K562 (cell line): ENCODE data around the gene CNRIP1. TPM values are rescaled to one million over a fixed set of nuclear protein-coding genes. Genes with fewer than 3 reads are reported as not detected.

Experiments used
- ATAC-seq: fragments of 200-7000 bp; cut with Tn5 transposase; 3 replicates; pipeline ENCODE4 v1.9.1; 2020; ENCODE audit warnings: moderate library complexity
- BruUV-seq: library from RNA; stranded (reverse); fragments of 400-500 nt; replicated peaks from 2 replicates; lab custom pipeline; 2021; lab: Mats Ljungman, UMichigan
- CTCF ChIA-PET: fragments of 300-600 bp; formaldehyde crosslinking; extraction: SDS; loops from one replicate; lab custom pipeline; 2021; ENCODE audit warnings: low intra/inter-chr PET ratio; lab: Yijun Ruan, JAX
- POLR2A ChIA-PET: fragments of 300-600, 350-650 bp; sonication (Branson Sonifier 250); formaldehyde crosslinking; extraction: SDS; loops from one replicate; lab custom pipeline; 2021; ENCODE audit warnings: antibody characterized with exemption, inconsistent platforms; lab: Yijun Ruan, JAX
- DNase-seq, 4 experiments: peaks; one replicate each; pipeline versions ENCODE4 v3.0.0 to v3.0.0-alpha.2; 2011 to 2018; ENCODE audit warnings: low spot score in 3 of 4, mixed read lengths in 3 of 4; ENCODE audit errors: extremely low read depth in 1 of 4
- FAIRE-seq: peaks from 2 replicates; lab custom pipeline; 2011; peaks lifted over from hg19 to GRCh38; lab: Jason Lieb, UNC
- H2AFZ ChIP-seq: 2 replicates; pipeline ENCODE4 v1.6.0; 2011; ENCODE audit warnings: low read depth, low read length, control low read depth, inconsistent platforms
- H3K27ac ChIP-seq: fragments of 200-600 bp; 3 replicates; pipeline ENCODE4 v1.8.0; 2011; ENCODE audit warnings: low read depth, mild to moderate bottlenecking, control low read depth, inconsistent platforms, low read length, moderate library complexity, mixed read lengths; ENCODE audit errors: extremely low read depth
- H3K27me3 ChIP-seq, 2 experiments: fragments of 300-600 bp in 1 of 2; 2 replicates in 1 of 2; 3 replicates in 1 of 2; pipeline versions ENCODE4 v1.6.0 to v1.8.0; 2011; ENCODE audit warnings: inconsistent platforms in 2 of 2, low read length in 2 of 2, mild to moderate bottlenecking in 1 of 2, mixed read lengths in 1 of 2, moderate library complexity in 1 of 2; ENCODE audit not compliant: control insufficient read depth in 2 of 2, insufficient read depth in 2 of 2
- H3K36me3 ChIP-seq: fragments of 300-600 bp; 3 replicates; pipeline ENCODE4 v1.8.0; 2011; ENCODE audit warnings: mild to moderate bottlenecking, low read length, inconsistent platforms; ENCODE audit not compliant: control insufficient read depth, insufficient read depth
- H3K4me1 ChIP-seq, 2 experiments: fragments of 200-600 bp in 1 of 2; replicated peaks in 1 of 2; 2 replicates in 1 of 2; 3 replicates in 1 of 2; pipeline versions ENCODE4 v1.5.1 to v1.8.0; 2011; ENCODE audit warnings: inconsistent platforms in 2 of 2, low read length in 2 of 2, mild to moderate bottlenecking in 1 of 2, mixed read lengths in 1 of 2, moderate library complexity in 1 of 2; ENCODE audit not compliant: control insufficient read depth in 2 of 2, insufficient read depth in 2 of 2
- H3K4me2 ChIP-seq: 2 replicates; pipeline ENCODE4 v1.6.1; 2011; ENCODE audit warnings: low read length, control low read depth, inconsistent platforms, mixed read lengths; ENCODE audit not compliant: insufficient read depth
- H3K4me3 ChIP-seq: fragments of 200-600 bp; sonication (generic), shearing (Covaris generic); 2 replicates; pipeline ENCODE4 v1.5.1; 2016; ENCODE audit warnings: control low read depth, inconsistent platforms
- H3K79me2 ChIP-seq: fragments of 200-600 bp; 3 replicates; pipeline ENCODE4 v1.8.0; 2011; ENCODE audit warnings: low read length, inconsistent platforms; ENCODE audit not compliant: control insufficient read depth, insufficient read depth
- H3K9ac ChIP-seq, 2 experiments: 2 replicates each; pipeline versions ENCODE4 v1.6.0 to v1.6.1; 2011; ENCODE audit warnings: low read depth in 2 of 2, low read length in 2 of 2, control low read depth in 1 of 2, inconsistent platforms in 1 of 2, mild to moderate bottlenecking in 1 of 2, mixed read lengths in 1 of 2; ENCODE audit not compliant: insufficient read depth in 1 of 2
- H3K9me1 ChIP-seq: one replicate; pipeline ENCODE4 v1.6.0; 2011; ENCODE audit warnings: inconsistent platforms, mild to moderate bottlenecking, low read length, moderate library complexity; ENCODE audit not compliant: control insufficient read depth, insufficient read depth
- H3K9me3 ChIP-seq: replicated peaks from 2 replicates; pipeline ENCODE4 v1.5.1; 2011; ENCODE audit warnings: low read depth, low read length, inconsistent platforms; ENCODE audit not compliant: control insufficient read depth, insufficient read depth
- H4K20me1 ChIP-seq: replicated peaks from 2 replicates; pipeline ENCODE4 v1.6.1; 2011; ENCODE audit warnings: low read length, inconsistent platforms, mixed read lengths; ENCODE audit not compliant: control insufficient read depth, insufficient read depth
- ARID1B ChIP-seq: fragments of 450-650 bp; IDR thresholded peaks from 2 replicates; pipeline ENCODE4 v1.6.1; 2016; ENCODE audit warnings: antibody characterized with exemption, mild to moderate bottlenecking, inconsistent platforms
- CEBPB ChIP-seq: fragments of 450-650 bp; IDR thresholded peaks from 2 replicates; pipeline ENCODE4 v1.6.1; 2016; ENCODE audit warnings: missing genetic modification characterization, missing compliant biosample characterization
- CREM ChIP-seq: IDR thresholded peaks from 2 replicates; pipeline ENCODE4 v1.6.1; 2014; ENCODE audit warnings: antibody characterized with exemption, low read depth
- CTBP1 ChIP-seq: fragments of 450-650 bp; IDR thresholded peaks from 2 replicates; pipeline ENCODE4 v1.6.1; 2016; ENCODE audit warnings: borderline replicate concordance
- DACH1 ChIP-seq: fragments of 450-650 bp; IDR thresholded peaks from 2 replicates; pipeline ENCODE4 v1.6.1; 2018; ENCODE audit not compliant: partially characterized antibody
- DIDO1 ChIP-seq: fragments of 450-650 bp; IDR thresholded peaks from 2 replicates; pipeline ENCODE4 v1.6.1; 2016; ENCODE audit warnings: low read depth, missing biosample characterization, missing genetic modification characterization
- DPF2 ChIP-seq: fragments of 450-650 bp; IDR thresholded peaks from 2 replicates; pipeline ENCODE4 v1.6.1; 2016
- EGR1 ChIP-seq: fragments of 450-650 bp; conservative IDR thresholded peaks from 2 replicates; pipeline ENCODE4 v1.6.1; 2017; ENCODE audit warnings: mild to moderate bottlenecking
- EP300 ChIP-seq: IDR thresholded peaks from 2 replicates; pipeline ENCODE4 v1.6.1; 2012; ENCODE audit warnings: low read length, improper control_type of control experiment
- FOSL1 ChIP-seq: fragments of 200-800 bp; sonication (Bioruptor generic); conservative IDR thresholded peaks from 2 replicates; pipeline ENCODE4 v1.6.1; 2016; ENCODE audit warnings: missing genetic modification characterization, missing compliant biosample characterization
- KDM1A ChIP-seq, 2 experiments: fragments of 450-650 bp; IDR thresholded peaks; 2 replicates each; pipeline ENCODE4 v1.6.1; 2016; ENCODE audit warnings: mild to moderate bottlenecking in 2 of 2
- MAFG ChIP-seq: fragments of 450-650 bp; conservative IDR thresholded peaks from 2 replicates; pipeline ENCODE4 v1.6.1; 2016; ENCODE audit warnings: missing genetic modification characterization, missing compliant biosample characterization
- MAFK ChIP-seq: IDR thresholded peaks from 2 replicates; pipeline ENCODE4 v1.6.1; 2011; ENCODE audit warnings: low read length, improper control_type of control experiment
- TAL1 ChIP-seq: fragments of 450-650 bp; IDR thresholded peaks from 2 replicates; pipeline ENCODE4 v1.6.1; 2016; ENCODE audit warnings: mild to moderate bottlenecking
- TEAD1 ChIP-seq, 2 experiments: fragments of 450-650 bp in 1 of 2; sonication (generic) in 1 of 2; formaldehyde crosslinking; IDR thresholded peaks; 2 replicates each; pipeline versions ENCODE4 v1.4.0 to v1.8.0; 2020 to 2022; ENCODE audit warnings: mild to moderate bottlenecking in 2 of 2, missing genetic modification reagents in 1 of 2
- TEAD4 ChIP-seq, 2 experiments: sonication (generic) in 1 of 2; formaldehyde crosslinking in 1 of 2; IDR thresholded peaks; 2 replicates each; pipeline versions ENCODE4 v1.6.1 to v1.8.0; 2012 to 2022; ENCODE audit warnings: borderline replicate concordance in 1 of 2, inconsistent platforms in 1 of 2, low read length in 1 of 2, mild to moderate bottlenecking in 1 of 2, missing genetic modification reagents in 1 of 2
- ZBTB8A ChIP-seq: fragments of 450-650 bp; IDR thresholded peaks from 2 replicates; pipeline ENCODE4 v1.6.1; 2018; ENCODE audit warnings: mild to moderate bottlenecking, moderate library complexity; ENCODE audit not compliant: partially characterized antibody
- ZNF121 ChIP-seq: sonication (generic); formaldehyde crosslinking; conservative IDR thresholded peaks from 2 replicates; pipeline ENCODE4 v1.8.0; 2022; ENCODE audit warnings: missing genetic modification reagents
- ZNF316 ChIP-seq: fragments of 450-650 bp; IDR thresholded peaks from 2 replicates; pipeline ENCODE4 v1.6.1; 2016
- WGBS: fragments of 100-300 bp; shearing (Covaris generic); methylation state at CpG from one replicate; pipeline ENCODE4 v1.1.6; 2016; ENCODE audit warnings: low coverage, mixed read lengths; ENCODE audit not compliant: insufficient coverage; ENCODE audit errors: missing lambda C conversion rate; 5-methylcytosine and 5-hydroxymethylcytosine counted together
- in situ Hi-C: fragments of 300-500 bp; cut with MboI; formaldehyde crosslinking; loops from 4 replicates; pipeline ENCODE4 v1.15.0; 2018; ENCODE audit warnings: inconsistent platforms, mixed read lengths
- intact Hi-C: fragments of 100-400 bp; cut with micrococcal nuclease; formaldehyde crosslinking; loops from 2 replicates; pipeline ENCODE4 v1.14.2; 2022
- polyA plus RNA-seq, 8 experiments: library from polyadenylated mRNA; depleted of rRNA in 4 of 8; stranded (reverse) in 5 of 8; unstranded in 3 of 8; fragments of >200 nt; fragmentation: Nextera tagmentation in 2 of 8; fragmentation: Illumina TruSeq in 1 of 8; extraction: Ambion mirVana in 2 of 8; extraction: Trizol in 1 of 8; gene quantifications; 2 replicates each; pipeline versions ENCODE4 v1.2.1 to v1.2.3, GENCODE V29; 2011 to 2014; ENCODE audit warnings: inconsistent platforms in 1 of 8, missing spikeins in 1 of 8
- total RNA-seq, 7 experiments: library from RNA; depleted of rRNA in 6 of 7; stranded (reverse); fragments of >200 nt in 6 of 7; fragmentation: Illumina TruSeq in 2 of 7; extraction: Trizol in 2 of 7; gene quantifications; 2 replicates each; pipeline versions ENCODE4 v1.2.1 to v1.2.3, GENCODE V29; 2011 to 2021; ENCODE audit warnings: low replicate concordance in 1 of 7
- TF ChIP-seq, protein P1 (sequence below): fragments of 250-450 bp; sonication (Bioruptor Pico); IDR thresholded peaks from 2 replicates; pipeline ENCODE4 v1.4.0; 2020; ENCODE audit warnings: borderline replicate concordance
- TF ChIP-seq, protein P2 (sequence below): fragments of 450-650 bp; IDR thresholded peaks from 2 replicates; pipeline ENCODE4 v1.6.1; 2016; ENCODE audit warnings: antibody characterized with exemption

Gene CNRIP1
- total and polyA plus RNA-seq, 9 of the 15 experiments (the other 6 are each of a cell fraction or from before 2014, with no cell fraction given), result 0.59 to 2.1 (median 1.5) TPM

DNA sequence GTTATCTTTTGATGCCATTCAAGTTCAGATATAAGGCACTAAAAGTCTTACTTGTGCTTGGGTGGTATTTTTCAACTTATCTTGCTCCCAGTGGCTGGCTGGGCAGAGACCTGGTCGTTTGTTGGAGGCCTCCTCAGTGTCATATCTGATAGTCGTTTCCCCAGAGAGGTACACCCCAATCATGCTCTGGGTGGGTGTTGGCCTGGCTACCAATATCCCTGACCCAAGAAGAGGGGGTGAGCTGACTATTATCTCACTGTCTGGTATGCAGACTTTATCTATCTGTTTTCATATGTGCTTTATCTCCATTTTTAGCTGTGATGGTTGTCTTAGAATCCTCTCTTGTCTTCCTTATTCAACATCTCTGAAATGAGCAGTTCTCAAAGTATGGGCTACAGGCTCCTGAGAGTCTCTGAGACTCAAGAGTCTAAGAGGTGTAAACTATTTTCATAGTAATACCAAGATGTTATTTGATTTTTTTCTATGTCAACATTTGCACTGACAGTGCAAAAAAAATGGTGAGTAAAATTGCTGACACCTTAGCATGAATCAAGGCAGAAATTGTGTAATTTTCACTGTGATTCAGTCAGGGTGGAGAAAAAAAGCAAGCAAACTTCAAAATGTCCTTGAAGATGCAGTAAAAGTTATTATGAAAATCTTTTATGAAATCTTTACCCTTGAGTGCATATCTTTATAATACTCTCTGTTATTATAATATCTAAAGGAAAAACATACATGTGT is 33.1 kb upstream of the CNRIP1 start:
- peak overlapping the region in 1 of 2 experiments; percentile 9; a peak in 1 of 4 replicates for H3K9ac ChIP-seq
- no peaks in the 10 kb centered on the region; the same call in 1 of the 2 replicates for H3K9me3 ChIP-seq
- POLR2A ChIA-PET, result interaction anchor here (0.6 kb wide), 1 partner anchor 212 kb away, joined by 3 read pairs; no protein-coding TSS in a partner anchor
- BruUV-seq, result no TSS peak
- in situ Hi-C loops (no loop called here), intact Hi-C loops (no loop called here)
- H4K20me1 ChIP-seq, result no peaks in the 10 kb centered on the region
- no peaks in the 10 kb centered on the region for H3K36me3 ChIP-seq
- H3K4me1 ChIP-seq, result peaks cover 3 to 19% of the 10 kb centered on the region in 2 experiments
- peak; percentile 84 for FAIRE-seq
- DNase-seq, result peak; percentile 34 to 83 (median 53)
- H3K79me2 ChIP-seq, result no peaks in the 10 kb centered on the region
- CTCF ChIA-PET, result no interaction called here
- peak; percentile 82 for ATAC-seq
- peak overlapping the region; percentile 51 for H3K4me2 ChIP-seq
- no peaks in the 10 kb centered on the region for H3K9me1 ChIP-seq
- no peak overlapping the region for H3K4me3 ChIP-seq
- H3K27me3 ChIP-seq, result no peaks in the 10 kb centered on the region
- H3K27ac ChIP-seq, result peak overlapping the region; percentile 47
- H2AFZ ChIP-seq, result peak overlapping the region; percentile 86
- 0% methylated on average over 2 of the region's 2 CpGs for WGBS
- 0 out of 2 replicates have a peak, but pooled peaks have one; percentile 33 for TF ChIP-seq DIDO1 (tag)
- no peak for TF ChIP-seq ZBTB8A
- peak in 1 of 2 experiments; percentile 62; a peak in 1 of 4 replicates for TF ChIP-seq TEAD1 (CRISPR knock-in tag; IDR thresholded peaks at IDR 0.05)
- peak; percentile 7 for TF ChIP-seq DACH1
- TF ChIP-seq CEBPB, result peak; percentile 42; the same call in 1 of the 2 replicates
- TF ChIP-seq CTBP1, result 0 out of 2 replicates have a peak, but pooled peaks have one; percentile 36
- peak; percentile 76 for TF ChIP-seq ARID1B
- TF ChIP-seq, protein P1, sequence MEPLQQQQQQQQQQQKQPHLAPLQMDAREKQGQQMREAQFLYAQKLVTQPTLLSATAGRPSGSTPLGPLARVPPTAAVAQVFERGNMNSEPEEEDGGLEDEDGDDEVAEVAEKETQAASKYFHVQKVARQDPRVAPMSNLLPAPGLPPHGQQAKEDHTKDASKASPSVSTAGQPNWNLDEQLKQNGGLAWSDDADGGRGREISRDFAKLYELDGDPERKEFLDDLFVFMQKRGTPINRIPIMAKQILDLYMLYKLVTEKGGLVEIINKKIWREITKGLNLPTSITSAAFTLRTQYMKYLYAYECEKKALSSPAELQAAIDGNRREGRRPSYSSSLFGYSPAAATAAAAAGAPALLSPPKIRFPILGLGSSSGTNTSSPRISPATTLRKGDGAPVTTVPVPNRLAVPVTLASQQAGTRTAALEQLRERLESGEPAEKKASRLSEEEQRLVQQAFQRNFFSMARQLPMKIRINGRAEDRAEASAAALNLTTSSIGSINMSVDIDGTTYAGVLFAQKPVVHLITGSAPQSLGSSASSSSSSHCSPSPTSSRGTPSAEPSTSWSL, result no peak
- TF ChIP-seq FOSL1 (tag), result 0 out of 2 replicates have a peak, but pooled peaks have one; percentile 7
- peak; percentile 58 for TF ChIP-seq CREM
- TF ChIP-seq, protein P2, sequence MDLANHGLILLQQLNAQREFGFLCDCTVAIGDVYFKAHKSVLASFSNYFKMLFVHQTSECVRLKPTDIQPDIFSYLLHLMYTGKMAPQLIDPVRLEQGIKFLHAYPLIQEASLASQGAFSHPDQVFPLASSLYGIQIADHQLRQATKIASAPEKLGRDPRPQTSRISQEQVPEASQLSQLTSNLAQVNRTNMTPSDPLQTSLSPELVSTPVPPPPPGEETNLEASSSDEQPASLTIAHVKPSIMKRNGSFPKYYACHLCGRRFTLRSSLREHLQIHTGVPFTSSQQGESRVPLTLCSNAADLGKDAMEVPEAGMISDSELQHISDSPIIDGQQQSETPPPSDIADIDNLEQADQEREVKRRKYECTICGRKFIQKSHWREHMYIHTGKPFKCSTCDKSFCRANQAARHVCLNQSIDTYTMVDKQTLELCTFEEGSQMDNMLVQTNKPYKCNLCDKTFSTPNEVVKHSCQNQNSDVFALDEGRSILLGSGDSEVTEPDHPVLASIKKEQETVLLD, result 0 out of 2 replicates have a peak, but pooled peaks have one; percentile 20
- peak; percentile 52; the same call in 1 of the 2 replicates for TF ChIP-seq MAFK
- TF ChIP-seq MAFG, result peak; percentile 80
- TF ChIP-seq TEAD4 (IDR thresholded peaks at IDR 0.05; ENCODE audit: low read length), result peak; percentile 59; the same call in 1 of the 2 replicates
- TF ChIP-seq TEAD4 (CRISPR knock-in tag; IDR thresholded peaks at IDR 0.05; ENCODE audit: borderline replicate concordance), result no peak
- TF ChIP-seq EP300, result peak; percentile 60; the same call in 1 of the 2 replicates
- TF ChIP-seq ZNF121, result no peak
- peak in 1 of 2 experiments; percentile 33; a peak in 1 of 4 replicates for TF ChIP-seq KDM1A (IDR thresholded peaks at IDR 0.05)
- TF ChIP-seq TAL1, result peak; percentile 37; the same call in 1 of the 2 replicates
- TF ChIP-seq EGR1, result peak; percentile 31; the same call in 1 of the 2 replicates
- TF ChIP-seq DPF2, result peak; percentile 75
- peak; percentile 92 for TF ChIP-seq ZNF316
